Lung (tissue), 12 donors: Measurements from ENCODE around the gene ABCG8. TPM values are rescaled to one million over a fixed set of nuclear protein-coding genes. Genes with fewer than 3 reads are reported as not detected.

Source experiments
- ATAC-seq: fragments of 200-7000 bp; cut with Tn5 transposase; one replicate; pipeline ENCODE4 v1.9.1; 2020; ENCODE audit warnings: moderate number of reproducible peaks; ENCODE audit not compliant: insufficient read depth, low FRiP score
- DNase-seq, 3 donors: peaks; one replicate each; pipeline ENCODE4 v3.0.0-alpha.2; 2013 to 2017
- H3K27ac ChIP-seq, 2 donors: one replicate each; pipeline ENCODE4 v1.5.1; 2013; ENCODE audit warnings: mild to moderate bottlenecking in 2 of 2, moderate library complexity in 2 of 2, control low read depth in 1 of 2, inconsistent platforms in 1 of 2, low read depth in 1 of 2, low read length in 1 of 2
- H3K27me3 ChIP-seq, 3 donors: one replicate each; pipeline ENCODE4 v1.5.1; 2013; ENCODE audit warnings: low read length in 2 of 3; ENCODE audit not compliant: control insufficient read depth in 3 of 3, insufficient read depth in 3 of 3
- H3K36me3 ChIP-seq, 4 donors: one replicate each; pipeline ENCODE4 v1.5.1; 2013; ENCODE audit warnings: low read length in 4 of 4, mild to moderate bottlenecking in 1 of 4, moderate library complexity in 1 of 4; ENCODE audit not compliant: control insufficient read depth in 4 of 4, insufficient read depth in 4 of 4
- H3K4me1 ChIP-seq, 5 donors: one replicate each; pipeline ENCODE4 v1.5.1; 2013; ENCODE audit warnings: low read length in 5 of 5, mild to moderate bottlenecking in 2 of 5, moderate library complexity in 1 of 5; ENCODE audit not compliant: control insufficient read depth in 5 of 5, insufficient read depth in 5 of 5
- H3K4me3 ChIP-seq: one replicate; pipeline ENCODE4 v1.5.1; 2013; ENCODE audit warnings: mild to moderate bottlenecking, control low read depth, moderate library complexity
- H3K9ac ChIP-seq, 2 donors: one replicate each; pipeline ENCODE4 v1.5.1; 2013; ENCODE audit warnings: low read length in 2 of 2, control low read depth in 1 of 2; ENCODE audit not compliant: insufficient read depth in 1 of 2
- H3K9me3 ChIP-seq, 4 donors: one replicate each; pipeline ENCODE4 v1.5.1; 2013; ENCODE audit warnings: low read length in 3 of 4, mild to moderate bottlenecking in 1 of 4, moderate library complexity in 1 of 4; ENCODE audit not compliant: control insufficient read depth in 4 of 4, insufficient read depth in 3 of 4
- CTCF ChIP-seq: IDR thresholded peaks from 2 replicates; pipeline ENCODE4 v1.5.1; 2012; ENCODE audit warnings: mild to moderate bottlenecking; ENCODE audit errors: control extremely low read depth, extremely low read depth
- WGBS, 2 donors: extraction: QIAGEN DNeasy Blood & Tissue Kit; methylation state at CpG; one replicate each; pipeline ENCODE4 v1.1.7; 2013; 5-methylcytosine and 5-hydroxymethylcytosine counted together
- polyA plus RNA-seq, 2 donors: library from polyadenylated mRNA; stranded (reverse); fragments of 200-250 nt; gene quantifications; one replicate each; pipeline ENCODE4 v1.2.1, GENCODE V29; 2013
- total RNA-seq, 2 donors: library from RNA; depleted of rRNA in 1 of 2; stranded (reverse); fragments of >200 nt in 1 of 2; gene quantifications; one replicate each; pipeline ENCODE4 v1.2.1, GENCODE V29; 2014 to 2021
- donor health status: control.
- donor health status: control.
- donor health status: Bipolar disorder and iron deficiency.
- donor health status: healthy.
- donor health status: DM: yes; HTN: yes; CAD: no.

The ABCG8 gene
- total and polyA plus RNA-seq, 4 donors, result 0.80 TPM; not detected in 3

- H3K9me3 ChIP-seq, result peaks cover 0 to 3% (median 0%) of the 10 kb centered on the region in 4 donors
- ATAC-seq (no peak), DNase-seq (no peak)
- no peaks in the 10 kb centered on the region for H3K36me3 ChIP-seq
- no peak overlapping the region for H3K4me3 ChIP-seq
- 94 to 95% methylated on average over 17 of the region's 17 CpGs for WGBS, 2 donors
- peaks cover 0 to 15% (median 0%) of the 10 kb centered on the region in 3 donors for H3K27me3 ChIP-seq
- TF ChIP-seq CTCF, result no peak
- peaks cover 0 to 3% (median 0%) of the 10 kb centered on the region in 5 donors for H3K4me1 ChIP-seq
- no peak overlapping the region for H3K27ac ChIP-seq
- H3K9ac ChIP-seq, result no peak overlapping the region
Observed at GRCh38 chr2:43826305-43827250, 12.2 kb upstream of the ABCG8 start.

GRCh38 chr2:43831543-43832294 is 7.1 kb upstream of the ABCG8 start:
- peak overlapping the region in 1 of 2 donors; percentile 10 for H3K9ac ChIP-seq
- H3K27me3 ChIP-seq, result peaks cover 0 to 19% (median 4%) of the 10 kb centered on the region in 3 donors
- DNase-seq (peak; percentile 18 to 31 (median 19)), ATAC-seq (no peak)
- H3K27ac ChIP-seq, result no peak overlapping the region
- no peak for TF ChIP-seq CTCF
- H3K4me1 ChIP-seq, result peaks cover 0 to 9% (median 0%) of the 10 kb centered on the region in 5 donors
- WGBS, 2 donors, result 8 to 9% methylated on average over 53 to 54 of the region's 54 CpGs
- no peaks in the 10 kb centered on the region for H3K36me3 ChIP-seq
- H3K4me3 ChIP-seq, result no peak overlapping the region
- peaks cover 0 to 2% (median 0%) of the 10 kb centered on the region in 4 donors for H3K9me3 ChIP-seq

- peak in 2 of 3 donors; percentile 19 to 49 for DNase-seq
- H3K4me1 ChIP-seq, result peaks cover 0 to 9% (median 0%) of the 10 kb centered on the region in 5 donors
- peaks cover 0 to 19% (median 4%) of the 10 kb centered on the region in 3 donors for H3K27me3 ChIP-seq
- 53 to 56% methylated on average over 3 of the region's 3 CpGs for WGBS, 2 donors
- no peak for ATAC-seq
- no peak for TF ChIP-seq CTCF
- no peak overlapping the region for H3K27ac ChIP-seq
- H3K4me3 ChIP-seq, result no peak overlapping the region
- H3K9ac ChIP-seq, result no peak overlapping the region
- no peaks in the 10 kb centered on the region for H3K36me3 ChIP-seq
- H3K9me3 ChIP-seq, result peaks cover 0 to 2% (median 0%) of the 10 kb centered on the region in 4 donors
Observed at GRCh38 chr2:43832457-43832856, 6.3 kb upstream of the ABCG8 start.
